ENCODE measurements around the gene CILP2. TPM values are rescaled to one million over a fixed set of nuclear protein-coding genes. Genes with fewer than 3 reads are reported as not detected.

Gene CILP2
- total and polyA plus RNA-seq, 4 donors, result 0.08 to 0.42 (median 0.09) TPM; not detected in 1

DNA sequence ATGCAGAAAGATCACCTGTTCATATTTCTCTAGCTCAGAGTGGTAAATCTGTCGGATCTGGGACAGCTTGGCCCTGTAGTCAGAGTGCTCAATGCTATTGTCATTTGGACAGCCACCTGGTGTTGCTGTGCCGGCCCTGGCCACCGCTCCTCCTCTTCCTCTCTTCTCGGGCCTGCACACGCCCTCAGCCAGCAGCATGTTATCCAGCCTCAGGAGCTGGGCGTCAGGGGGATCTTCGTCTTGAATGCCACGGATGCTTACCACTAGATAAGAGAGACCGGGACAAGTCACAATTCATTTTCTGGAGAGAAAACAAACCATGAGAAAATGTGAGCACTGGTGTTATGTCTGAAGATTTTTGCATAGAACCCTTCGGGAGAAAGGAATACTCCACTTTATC, 32.5 kb downstream of the CILP2 start:
- WGBS, result 79% methylated on average over 10 of the region's 10 CpGs
- Histone ChIP-seq H3K9ac (ENCODE audit: low read depth in 1 of 2, low read length in 2 of 2) (no peak overlapping the region), H3K36me3 (ENCODE audit: control insufficient read depth in 4 of 4, insufficient read depth in 3 of 4, low read depth in 1 of 4, low read length in 3 of 4) (no peaks in the 10 kb centered on the region), H3K27me3 (ENCODE audit: control insufficient read depth in 4 of 4, insufficient read depth in 4 of 4, low read length in 3 of 4) (no peaks in the 10 kb centered on the region), H3K4me1 (ENCODE audit: control insufficient read depth in 4 of 4, insufficient read depth in 4 of 4, low read length in 3 of 4) (no peaks in the 10 kb centered on the region), H3K4me3 (ENCODE audit: low read depth in 1 of 3, low read length in 3 of 3) (no peak overlapping the region), H3K27ac (ENCODE audit: low read depth in 1 of 2, low read length in 2 of 2) (no peak overlapping the region), H3K9me3 (ENCODE audit: control insufficient read depth in 4 of 4, low read length in 3 of 4) (peaks cover 0 to 1% (median 0%) of the 10 kb centered on the region in 4 donors)
- DNase-seq (ENCODE audit: low spot score), result no peak
- TF ChIP-seq JUND (IDR thresholded peaks at IDR 0.05) (no peak), FOXA1 (IDR thresholded peaks at IDR 0.05) (no peak), RXRA (IDR thresholded peaks at IDR 0.05) (no peak)

DNA sequence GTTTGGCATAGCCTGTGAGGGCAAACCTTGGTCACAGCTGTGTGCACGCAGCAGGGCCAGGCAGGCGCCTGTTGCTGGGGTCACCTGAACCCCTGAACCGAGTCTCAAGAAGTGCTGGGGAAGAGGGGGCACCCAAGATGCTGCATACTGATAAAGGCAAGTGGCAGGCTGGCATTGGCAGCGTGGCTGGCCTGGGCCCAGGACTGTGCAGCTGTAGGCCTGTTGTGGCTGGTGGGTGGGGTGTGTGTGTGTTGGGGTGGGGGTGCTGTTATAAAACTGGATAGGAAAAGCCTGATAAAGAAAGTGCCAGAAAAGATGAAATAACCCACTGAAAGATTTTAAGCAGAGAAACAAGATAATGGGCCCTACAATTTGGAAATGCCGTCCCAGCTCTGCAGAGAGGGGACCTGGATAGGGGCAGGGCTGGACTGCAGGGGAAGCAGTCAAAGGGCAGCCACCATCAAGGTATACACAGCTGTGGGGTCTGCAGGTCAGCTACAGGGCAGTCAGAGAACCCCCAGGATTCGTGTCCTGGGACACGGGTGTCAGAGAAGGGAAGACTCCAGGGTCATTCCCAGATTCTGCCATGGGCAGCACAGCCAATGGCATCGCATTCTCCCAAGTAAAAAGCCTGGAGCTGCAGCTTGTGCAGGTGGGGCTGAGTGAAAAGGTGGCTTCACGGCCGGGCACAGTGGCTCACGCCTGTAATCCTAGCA, 33.2 kb downstream of the CILP2 start:
- WGBS, result 87% methylated on average over 11 of the region's 11 CpGs
- no peak overlapping the region for H3K4me3 ChIP-seq (ENCODE audit: low read depth in 1 of 3, low read length in 3 of 3)
- no peaks in the 10 kb centered on the region for H3K36me3 ChIP-seq (ENCODE audit: control insufficient read depth in 4 of 4, insufficient read depth in 3 of 4, low read depth in 1 of 4, low read length in 3 of 4)
- H3K27me3 ChIP-seq (ENCODE audit: control insufficient read depth in 4 of 4, insufficient read depth in 4 of 4, low read length in 3 of 4), result no peaks in the 10 kb centered on the region
- no peak overlapping the region for H3K9ac ChIP-seq (ENCODE audit: low read depth in 1 of 2, low read length in 2 of 2)
- no peak for TF ChIP-seq HNF4A (conservative IDR thresholded peaks at IDR 0.05)
- no peak for TF ChIP-seq JUND (IDR thresholded peaks at IDR 0.05)
- no peak for TF ChIP-seq FOXA1 (IDR thresholded peaks at IDR 0.05)
- TF ChIP-seq RAD21 (IDR thresholded peaks at IDR 0.05), result no peak
- no peak for TF ChIP-seq FOXA2 (IDR thresholded peaks at IDR 0.05)
- no peak for TF ChIP-seq HNF4G (IDR thresholded peaks at IDR 0.05)
- TF ChIP-seq, protein P1, sequence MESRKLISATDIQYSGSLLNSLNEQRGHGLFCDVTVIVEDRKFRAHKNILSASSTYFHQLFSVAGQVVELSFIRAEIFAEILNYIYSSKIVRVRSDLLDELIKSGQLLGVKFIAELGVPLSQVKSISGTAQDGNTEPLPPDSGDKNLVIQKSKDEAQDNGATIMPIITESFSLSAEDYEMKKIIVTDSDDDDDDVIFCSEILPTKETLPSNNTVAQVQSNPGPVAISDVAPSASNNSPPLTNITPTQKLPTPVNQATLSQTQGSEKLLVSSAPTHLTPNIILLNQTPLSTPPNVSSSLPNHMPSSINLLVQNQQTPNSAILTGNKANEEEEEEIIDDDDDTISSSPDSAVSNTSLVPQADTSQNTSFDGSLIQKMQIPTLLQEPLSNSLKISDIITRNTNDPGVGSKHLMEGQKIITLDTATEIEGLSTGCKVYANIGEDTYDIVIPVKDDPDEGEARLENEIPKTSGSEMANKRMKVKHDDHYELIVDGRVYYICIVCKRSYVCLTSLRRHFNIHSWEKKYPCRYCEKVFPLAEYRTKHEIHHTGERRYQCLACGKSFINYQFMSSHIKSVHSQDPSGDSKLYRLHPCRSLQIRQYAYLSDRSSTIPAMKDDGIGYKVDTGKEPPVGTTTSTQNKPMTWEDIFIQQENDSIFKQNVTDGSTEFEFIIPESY (IDR thresholded peaks at IDR 0.05), result no peak
- TF ChIP-seq, protein P2, sequence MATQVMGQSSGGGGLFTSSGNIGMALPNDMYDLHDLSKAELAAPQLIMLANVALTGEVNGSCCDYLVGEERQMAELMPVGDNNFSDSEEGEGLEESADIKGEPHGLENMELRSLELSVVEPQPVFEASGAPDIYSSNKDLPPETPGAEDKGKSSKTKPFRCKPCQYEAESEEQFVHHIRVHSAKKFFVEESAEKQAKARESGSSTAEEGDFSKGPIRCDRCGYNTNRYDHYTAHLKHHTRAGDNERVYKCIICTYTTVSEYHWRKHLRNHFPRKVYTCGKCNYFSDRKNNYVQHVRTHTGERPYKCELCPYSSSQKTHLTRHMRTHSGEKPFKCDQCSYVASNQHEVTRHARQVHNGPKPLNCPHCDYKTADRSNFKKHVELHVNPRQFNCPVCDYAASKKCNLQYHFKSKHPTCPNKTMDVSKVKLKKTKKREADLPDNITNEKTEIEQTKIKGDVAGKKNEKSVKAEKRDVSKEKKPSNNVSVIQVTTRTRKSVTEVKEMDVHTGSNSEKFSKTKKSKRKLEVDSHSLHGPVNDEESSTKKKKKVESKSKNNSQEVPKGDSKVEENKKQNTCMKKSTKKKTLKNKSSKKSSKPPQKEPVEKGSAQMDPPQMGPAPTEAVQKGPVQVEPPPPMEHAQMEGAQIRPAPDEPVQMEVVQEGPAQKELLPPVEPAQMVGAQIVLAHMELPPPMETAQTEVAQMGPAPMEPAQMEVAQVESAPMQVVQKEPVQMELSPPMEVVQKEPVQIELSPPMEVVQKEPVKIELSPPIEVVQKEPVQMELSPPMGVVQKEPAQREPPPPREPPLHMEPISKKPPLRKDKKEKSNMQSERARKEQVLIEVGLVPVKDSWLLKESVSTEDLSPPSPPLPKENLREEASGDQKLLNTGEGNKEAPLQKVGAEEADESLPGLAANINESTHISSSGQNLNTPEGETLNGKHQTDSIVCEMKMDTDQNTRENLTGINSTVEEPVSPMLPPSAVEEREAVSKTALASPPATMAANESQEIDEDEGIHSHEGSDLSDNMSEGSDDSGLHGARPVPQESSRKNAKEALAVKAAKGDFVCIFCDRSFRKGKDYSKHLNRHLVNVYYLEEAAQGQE (IDR thresholded peaks at IDR 0.05), result no peak
- H3K27ac ChIP-seq (ENCODE audit: low read depth in 1 of 2, low read length in 2 of 2), result no peak overlapping the region
- no peak for DNase-seq (ENCODE audit: low spot score)
- H3K9me3 ChIP-seq (ENCODE audit: control insufficient read depth in 4 of 4, low read length in 3 of 4), result peaks cover 0 to 1% (median 0%) of the 10 kb centered on the region in 4 donors
- H3K4me1 ChIP-seq (ENCODE audit: control insufficient read depth in 4 of 4, insufficient read depth in 4 of 4, low read length in 3 of 4), result no peaks in the 10 kb centered on the region

DNA sequence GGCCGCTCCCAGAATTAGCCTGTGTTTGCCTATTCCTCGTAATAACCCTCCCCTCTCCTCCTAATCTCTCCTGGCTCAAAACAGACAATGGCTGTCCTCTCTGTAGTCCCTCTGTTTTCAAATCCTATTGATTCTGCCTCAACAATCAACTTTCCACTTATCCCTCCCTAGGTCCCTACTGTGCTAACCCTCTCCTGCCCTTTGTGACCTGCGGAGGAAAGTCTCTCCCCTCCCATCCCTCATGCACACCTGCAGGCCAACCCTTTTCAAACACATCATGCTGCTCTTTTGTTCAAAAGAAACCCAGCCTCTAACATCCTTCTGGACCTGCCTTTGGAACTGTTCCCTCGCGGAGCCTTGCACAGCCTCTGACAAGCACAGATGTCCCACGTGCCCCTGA, 37.3 kb downstream of the CILP2 start:
- WGBS, result 61% methylated on average over 6 of the region's 6 CpGs
- TF ChIP-seq SP1 (IDR thresholded peaks at IDR 0.05) (no peak), YY1 (IDR thresholded peaks at IDR 0.05) (no peak), RAD21 (IDR thresholded peaks at IDR 0.05) (no peak), EGR1 (IDR thresholded peaks at IDR 0.05; ENCODE audit: low read depth in 2 of 2) (no peak), RXRA (IDR thresholded peaks at IDR 0.05) (no peak), TAF1 (conservative IDR thresholded peaks at IDR 0.05) (no peak), HNF4A (conservative IDR thresholded peaks at IDR 0.05) (no peak), GABPA (IDR thresholded peaks at IDR 0.05 in 1 of 2, conservative IDR thresholded peaks at IDR 0.05 in 1 of 2) (no peak)
- TF ChIP-seq, protein P3, sequence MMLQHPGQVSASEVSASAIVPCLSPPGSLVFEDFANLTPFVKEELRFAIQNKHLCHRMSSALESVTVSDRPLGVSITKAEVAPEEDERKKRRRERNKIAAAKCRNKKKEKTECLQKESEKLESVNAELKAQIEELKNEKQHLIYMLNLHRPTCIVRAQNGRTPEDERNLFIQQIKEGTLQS (IDR thresholded peaks at IDR 0.05), result no peak
- TF ChIP-seq, protein P4, sequence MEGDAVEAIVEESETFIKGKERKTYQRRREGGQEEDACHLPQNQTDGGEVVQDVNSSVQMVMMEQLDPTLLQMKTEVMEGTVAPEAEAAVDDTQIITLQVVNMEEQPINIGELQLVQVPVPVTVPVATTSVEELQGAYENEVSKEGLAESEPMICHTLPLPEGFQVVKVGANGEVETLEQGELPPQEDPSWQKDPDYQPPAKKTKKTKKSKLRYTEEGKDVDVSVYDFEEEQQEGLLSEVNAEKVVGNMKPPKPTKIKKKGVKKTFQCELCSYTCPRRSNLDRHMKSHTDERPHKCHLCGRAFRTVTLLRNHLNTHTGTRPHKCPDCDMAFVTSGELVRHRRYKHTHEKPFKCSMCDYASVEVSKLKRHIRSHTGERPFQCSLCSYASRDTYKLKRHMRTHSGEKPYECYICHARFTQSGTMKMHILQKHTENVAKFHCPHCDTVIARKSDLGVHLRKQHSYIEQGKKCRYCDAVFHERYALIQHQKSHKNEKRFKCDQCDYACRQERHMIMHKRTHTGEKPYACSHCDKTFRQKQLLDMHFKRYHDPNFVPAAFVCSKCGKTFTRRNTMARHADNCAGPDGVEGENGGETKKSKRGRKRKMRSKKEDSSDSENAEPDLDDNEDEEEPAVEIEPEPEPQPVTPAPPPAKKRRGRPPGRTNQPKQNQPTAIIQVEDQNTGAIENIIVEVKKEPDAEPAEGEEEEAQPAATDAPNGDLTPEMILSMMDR (IDR thresholded peaks at IDR 0.05; ENCODE audit: low read depth, low read length, missing input control), result no peak
- TF ChIP-seq, protein P2 (IDR thresholded peaks at IDR 0.05), result no peak
- H3K9ac ChIP-seq (ENCODE audit: low read depth in 1 of 2, low read length in 2 of 2), result no peak overlapping the region

More for the DNA sequence above, 37.3 kb downstream of the CILP2 start:
- no peak for DNase-seq (ENCODE audit: low spot score)
- H3K27me3 ChIP-seq (ENCODE audit: control insufficient read depth in 4 of 4, insufficient read depth in 4 of 4, low read length in 3 of 4), result no peaks in the 10 kb centered on the region
- no peaks in the 10 kb centered on the region for H3K36me3 ChIP-seq (ENCODE audit: control insufficient read depth in 4 of 4, insufficient read depth in 3 of 4, low read depth in 1 of 4, low read length in 3 of 4)
- no peak overlapping the region for H3K4me3 ChIP-seq (ENCODE audit: low read depth in 1 of 3, low read length in 3 of 3)
- no peaks in the 10 kb centered on the region for H3K9me3 ChIP-seq (ENCODE audit: control insufficient read depth in 4 of 4, low read length in 3 of 4)
- H3K27ac ChIP-seq (ENCODE audit: low read depth in 1 of 2, low read length in 2 of 2), result no peak overlapping the region
- H3K4me1 ChIP-seq (ENCODE audit: control insufficient read depth in 4 of 4, insufficient read depth in 4 of 4, low read length in 3 of 4), result no peaks in the 10 kb centered on the region

Measured in liver (tissue), 9 donors.